ENCODE results near the gene PLK2. TPM values are rescaled to one million over a fixed set of nuclear protein-coding genes. Genes with fewer than 3 reads are reported as not detected.

Gene PLK2
- total RNA-seq, 1 donor from 2014 or later, result 572 TPM

DNA sequence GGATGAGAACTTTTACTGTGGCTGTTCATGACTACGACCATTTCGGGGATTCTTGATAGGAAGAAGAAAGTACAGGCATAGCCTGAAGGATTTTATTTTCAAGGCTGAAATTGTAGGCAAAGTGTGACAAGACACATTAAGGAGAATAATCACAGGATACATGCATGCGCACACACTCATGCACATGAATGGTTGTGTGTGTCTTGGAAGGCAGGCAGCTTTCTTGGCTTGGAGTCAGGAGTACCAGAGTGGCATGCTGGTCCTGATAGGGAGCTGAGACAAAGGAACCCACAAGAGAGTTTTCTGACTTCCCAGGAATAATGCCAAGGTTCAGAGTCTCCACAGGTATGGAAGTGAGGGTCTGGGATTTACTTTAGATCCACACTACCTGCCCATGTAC is 22.2 kb downstream of the PLK2 start:
- TF ChIP-seq, protein P1, sequence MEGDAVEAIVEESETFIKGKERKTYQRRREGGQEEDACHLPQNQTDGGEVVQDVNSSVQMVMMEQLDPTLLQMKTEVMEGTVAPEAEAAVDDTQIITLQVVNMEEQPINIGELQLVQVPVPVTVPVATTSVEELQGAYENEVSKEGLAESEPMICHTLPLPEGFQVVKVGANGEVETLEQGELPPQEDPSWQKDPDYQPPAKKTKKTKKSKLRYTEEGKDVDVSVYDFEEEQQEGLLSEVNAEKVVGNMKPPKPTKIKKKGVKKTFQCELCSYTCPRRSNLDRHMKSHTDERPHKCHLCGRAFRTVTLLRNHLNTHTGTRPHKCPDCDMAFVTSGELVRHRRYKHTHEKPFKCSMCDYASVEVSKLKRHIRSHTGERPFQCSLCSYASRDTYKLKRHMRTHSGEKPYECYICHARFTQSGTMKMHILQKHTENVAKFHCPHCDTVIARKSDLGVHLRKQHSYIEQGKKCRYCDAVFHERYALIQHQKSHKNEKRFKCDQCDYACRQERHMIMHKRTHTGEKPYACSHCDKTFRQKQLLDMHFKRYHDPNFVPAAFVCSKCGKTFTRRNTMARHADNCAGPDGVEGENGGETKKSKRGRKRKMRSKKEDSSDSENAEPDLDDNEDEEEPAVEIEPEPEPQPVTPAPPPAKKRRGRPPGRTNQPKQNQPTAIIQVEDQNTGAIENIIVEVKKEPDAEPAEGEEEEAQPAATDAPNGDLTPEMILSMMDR (IDR thresholded peaks at IDR 0.05; ENCODE audit: unreplicated experiment), result no peak
- H3K4me3 Mint-ChIP-seq (ENCODE audit: unreplicated experiment), result no peak overlapping the region
- no peaks in the 10 kb centered on the region for H3K9me3 Mint-ChIP-seq (ENCODE audit: unreplicated experiment)
- DNase-seq (ENCODE audit: low spot score), result no peak
- H3K27me3 Mint-ChIP-seq (ENCODE audit: unreplicated experiment), result no peaks in the 10 kb centered on the region
- no peaks in the 10 kb centered on the region for H3K36me3 Mint-ChIP-seq (ENCODE audit: low read depth, unreplicated experiment)
- no peak overlapping the region for H3K27ac Mint-ChIP-seq (ENCODE audit: unreplicated experiment)
- no peaks in the 10 kb centered on the region for H3K4me1 Mint-ChIP-seq (ENCODE audit: unreplicated experiment)

DNA sequence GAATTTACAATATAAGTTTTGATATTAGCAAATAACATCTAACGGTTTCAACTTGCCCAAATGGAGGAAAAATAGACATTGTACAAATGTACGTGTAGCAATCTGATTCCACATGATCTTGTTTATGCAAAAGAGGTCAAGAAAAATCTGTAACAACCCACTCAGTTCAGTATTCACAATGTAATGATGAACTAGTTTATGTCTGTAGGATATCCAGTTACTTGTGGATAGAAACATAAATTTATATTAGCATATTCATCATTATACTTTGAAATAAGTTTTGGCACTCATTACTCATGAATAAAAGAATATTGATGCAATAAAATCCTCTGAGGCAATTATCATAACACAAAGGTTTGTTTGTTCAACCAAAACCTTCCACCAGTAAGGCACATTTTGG is 28.1 kb downstream of the PLK2 start:
- TF ChIP-seq, protein P1 (IDR thresholded peaks at IDR 0.05; ENCODE audit: unreplicated experiment), result no peak
- no peak overlapping the region for H3K27ac Mint-ChIP-seq (ENCODE audit: unreplicated experiment)
- H3K4me1 Mint-ChIP-seq (ENCODE audit: unreplicated experiment), result peaks cover 9% of the 10 kb centered on the region
- H3K36me3 Mint-ChIP-seq (ENCODE audit: low read depth, unreplicated experiment), result no peaks in the 10 kb centered on the region
- H3K4me3 Mint-ChIP-seq (ENCODE audit: unreplicated experiment), result no peak overlapping the region
- no peak for DNase-seq (ENCODE audit: low spot score)
- no peaks in the 10 kb centered on the region for H3K27me3 Mint-ChIP-seq (ENCODE audit: unreplicated experiment)
- H3K9me3 Mint-ChIP-seq (ENCODE audit: unreplicated experiment), result no peaks in the 10 kb centered on the region

GRCh38 chr5:58412932-58413331 is 47.0 kb downstream of the PLK2 start:
- H3K9me3 Mint-ChIP-seq (ENCODE audit: unreplicated experiment), result no peaks in the 10 kb centered on the region
- H3K4me3 Mint-ChIP-seq (ENCODE audit: unreplicated experiment), result no peak overlapping the region
- H3K27me3 Mint-ChIP-seq (ENCODE audit: unreplicated experiment), result no peaks in the 10 kb centered on the region
- no peaks in the 10 kb centered on the region for H3K36me3 Mint-ChIP-seq (ENCODE audit: low read depth, unreplicated experiment)
- TF ChIP-seq, protein P1 (IDR thresholded peaks at IDR 0.05; ENCODE audit: unreplicated experiment), result no peak
- DNase-seq (ENCODE audit: low spot score), result no peak
- H3K27ac Mint-ChIP-seq (ENCODE audit: unreplicated experiment), result no peak overlapping the region
- peaks cover 30% of the 10 kb centered on the region for H3K4me1 Mint-ChIP-seq (ENCODE audit: unreplicated experiment)

DNA sequence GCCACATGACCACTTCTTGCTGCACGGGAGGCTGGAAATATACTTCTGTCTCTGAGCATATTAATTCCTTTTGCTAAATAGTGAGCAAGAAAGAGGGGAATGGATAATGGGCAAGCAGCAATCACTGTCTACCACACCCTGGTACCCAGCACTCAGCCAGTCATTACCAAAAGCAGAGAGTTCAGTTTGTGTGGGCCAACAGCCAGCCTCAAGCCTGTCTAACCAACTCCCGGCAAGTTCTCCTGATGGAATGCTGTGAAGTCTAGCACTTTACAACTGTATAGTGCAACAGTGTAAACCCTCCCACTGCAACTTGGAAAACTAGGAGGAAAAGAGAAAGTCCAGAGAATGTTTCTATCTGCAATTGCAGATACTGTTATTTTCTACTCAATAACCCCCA is 47.8 kb downstream of the PLK2 start:
- Mint-ChIP-seq H3K4me3 (ENCODE audit: unreplicated experiment) (no peak overlapping the region), H3K36me3 (ENCODE audit: low read depth, unreplicated experiment) (no peaks in the 10 kb centered on the region), H3K27me3 (ENCODE audit: unreplicated experiment) (no peaks in the 10 kb centered on the region), H3K4me1 (ENCODE audit: unreplicated experiment) (peaks cover 30% of the 10 kb centered on the region), H3K27ac (ENCODE audit: unreplicated experiment) (no peak overlapping the region), H3K9me3 (ENCODE audit: unreplicated experiment) (no peaks in the 10 kb centered on the region)
- DNase-seq (ENCODE audit: low spot score), result no peak
- TF ChIP-seq, protein P1 (IDR thresholded peaks at IDR 0.05; ENCODE audit: unreplicated experiment), result no peak

DNA sequence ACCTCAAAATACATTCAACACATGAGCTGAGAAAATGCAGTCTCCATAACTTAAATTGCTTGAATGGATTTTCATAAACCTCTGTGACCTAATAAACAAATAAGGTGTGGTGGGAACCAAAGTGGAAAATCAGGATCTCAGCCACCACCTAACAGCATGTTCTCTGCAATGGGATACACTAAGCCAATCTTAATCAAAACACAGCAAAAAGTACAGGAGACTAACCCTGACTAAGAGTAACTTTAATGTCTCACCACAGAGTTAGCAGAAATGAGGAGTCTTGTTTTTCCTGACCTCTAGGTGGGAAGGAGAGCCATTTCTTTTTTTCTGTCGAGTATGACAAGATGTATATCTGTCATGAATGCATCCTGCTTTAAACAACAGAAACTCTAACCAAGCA is 48.5 kb downstream of the PLK2 start:
- Mint-ChIP-seq H3K27ac (ENCODE audit: unreplicated experiment) (peak overlapping the region; percentile 65), H3K4me1 (ENCODE audit: unreplicated experiment) (peaks cover 28% of the 10 kb centered on the region), H3K9me3 (ENCODE audit: unreplicated experiment) (no peaks in the 10 kb centered on the region), H3K4me3 (ENCODE audit: unreplicated experiment) (no peak overlapping the region), H3K36me3 (ENCODE audit: low read depth, unreplicated experiment) (no peaks in the 10 kb centered on the region), H3K27me3 (ENCODE audit: unreplicated experiment) (no peaks in the 10 kb centered on the region)
- no peak for DNase-seq (ENCODE audit: low spot score)
- TF ChIP-seq, protein P1 (IDR thresholded peaks at IDR 0.05; ENCODE audit: unreplicated experiment), result no peak
